Colonic mucosa (tissue), 4 donors: ENCODE results near the gene PXDC1. TPM values are rescaled to one million over a fixed set of nuclear protein-coding genes. Genes with fewer than 3 reads are reported as not detected.

Experiments used
- DNase-seq: peaks from one replicate; pipeline ENCODE4 v3.0.0-alpha.2; 2020
- H3K27ac ChIP-seq: fragments of 200-600 bp; one replicate; pipeline ENCODE4 v1.8.0; 2021
- H3K27me3 ChIP-seq: fragments of 200-600 bp; one replicate; pipeline ENCODE4 v1.8.0; 2021
- H3K36me3 ChIP-seq: fragments of 200-600 bp; one replicate; pipeline ENCODE4 v1.8.0; 2021
- H3K4me1 ChIP-seq: fragments of 200-600 bp; one replicate; pipeline ENCODE4 v1.8.0; 2021; ENCODE audit warnings: mild to moderate bottlenecking
- H3K4me3 ChIP-seq: fragments of 200-600 bp; one replicate; pipeline ENCODE4 v1.8.0; 2021
- H3K9ac ChIP-seq, 2 donors: one replicate each; pipeline ENCODE4 v1.7.0; 2013; ENCODE audit warnings: control low read depth in 2 of 2, low read depth in 2 of 2, low read length in 2 of 2
- H3K9me3 ChIP-seq: fragments of 200-600 bp; one replicate; pipeline ENCODE4 v1.8.0; 2021
- intact Hi-C: fragments of 100-400 bp; cut with DNase I; formaldehyde crosslinking; loops from one replicate; pipeline ENCODE4 v1.14.1; 2022
- total RNA-seq, 2 donors: library from RNA; stranded (reverse); fragmentation: NEBNext Ultra II Directional in 1 of 2; extraction: Animal tissue kit (Norgen Biotek cat#: 25700) in 1 of 2; gene quantifications; one replicate each; pipeline ENCODE4 v1.2.1, GENCODE V29; 2021
- TF ChIP-seq, protein P1 (sequence below): fragments of 200-600 bp; IDR thresholded peaks from one replicate; pipeline ENCODE4 v1.8.0; 2022; ENCODE audit warnings: antibody characterized with exemption, mild to moderate bottlenecking
- donor health status: healthy.
- donor health status: DM: no; HTN: no; CAD: no.
- donor health status: DM: no; HTN: no; CAD: no.

Gene PXDC1
- total RNA-seq, 2 donors from 2014 or later: 1.7 to 8.8 TPM

DNA sequence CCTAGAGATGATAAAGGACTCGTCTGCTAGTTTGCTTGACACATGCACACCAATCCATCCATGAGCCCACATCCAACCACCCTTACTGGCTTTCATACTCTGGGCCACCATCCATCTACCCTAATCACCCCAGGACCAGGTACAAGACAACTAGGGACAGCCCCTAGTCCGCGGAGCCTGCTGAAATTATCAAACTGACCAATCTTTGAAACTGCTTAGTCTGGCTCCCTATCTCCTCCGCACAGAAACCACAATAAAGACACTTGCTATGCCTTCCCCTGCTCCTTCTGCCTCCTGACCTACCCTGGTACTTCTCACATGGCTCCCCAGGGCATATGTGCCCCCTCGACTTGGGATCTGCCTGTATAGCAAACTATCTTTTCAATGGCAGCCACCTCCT lies 33.1 kb downstream of the PXDC1 start:
- no peaks in the 10 kb centered on the region for H3K4me1 ChIP-seq
- H3K27ac ChIP-seq: no peak overlapping the region
- intact Hi-C loops: no loop called here
- H3K9me3 ChIP-seq: no peaks in the 10 kb centered on the region
- H3K36me3 ChIP-seq: no peaks in the 10 kb centered on the region
- no peaks in the 10 kb centered on the region for H3K27me3 ChIP-seq
- DNase-seq: no peak
- H3K9ac ChIP-seq: no peak overlapping the region
- H3K4me3 ChIP-seq: no peak overlapping the region
- TF ChIP-seq, protein P1, sequence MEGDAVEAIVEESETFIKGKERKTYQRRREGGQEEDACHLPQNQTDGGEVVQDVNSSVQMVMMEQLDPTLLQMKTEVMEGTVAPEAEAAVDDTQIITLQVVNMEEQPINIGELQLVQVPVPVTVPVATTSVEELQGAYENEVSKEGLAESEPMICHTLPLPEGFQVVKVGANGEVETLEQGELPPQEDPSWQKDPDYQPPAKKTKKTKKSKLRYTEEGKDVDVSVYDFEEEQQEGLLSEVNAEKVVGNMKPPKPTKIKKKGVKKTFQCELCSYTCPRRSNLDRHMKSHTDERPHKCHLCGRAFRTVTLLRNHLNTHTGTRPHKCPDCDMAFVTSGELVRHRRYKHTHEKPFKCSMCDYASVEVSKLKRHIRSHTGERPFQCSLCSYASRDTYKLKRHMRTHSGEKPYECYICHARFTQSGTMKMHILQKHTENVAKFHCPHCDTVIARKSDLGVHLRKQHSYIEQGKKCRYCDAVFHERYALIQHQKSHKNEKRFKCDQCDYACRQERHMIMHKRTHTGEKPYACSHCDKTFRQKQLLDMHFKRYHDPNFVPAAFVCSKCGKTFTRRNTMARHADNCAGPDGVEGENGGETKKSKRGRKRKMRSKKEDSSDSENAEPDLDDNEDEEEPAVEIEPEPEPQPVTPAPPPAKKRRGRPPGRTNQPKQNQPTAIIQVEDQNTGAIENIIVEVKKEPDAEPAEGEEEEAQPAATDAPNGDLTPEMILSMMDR: no peak

DNA sequence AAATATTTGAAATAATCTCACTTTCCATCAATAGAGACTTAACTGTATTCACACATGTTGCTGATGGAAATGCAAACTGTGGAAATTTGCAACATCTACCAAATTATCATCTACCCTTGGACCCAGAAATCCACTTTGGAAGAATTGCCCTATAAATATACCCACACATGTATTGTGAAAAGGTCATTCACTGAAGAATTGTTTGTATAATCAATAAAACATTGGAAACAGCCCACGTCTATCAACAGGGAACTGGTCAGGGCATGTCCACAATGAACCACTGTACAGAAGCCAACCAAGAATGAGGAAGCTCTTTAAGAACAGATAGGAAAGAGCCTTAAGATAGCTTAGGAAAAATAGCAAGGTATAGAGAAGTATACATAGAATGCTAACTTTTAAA lies 36.2 kb downstream of the PXDC1 start:
- Histone ChIP-seq H3K4me1 (no peaks in the 10 kb centered on the region), H3K27me3 (no peaks in the 10 kb centered on the region), H3K9ac (no peak overlapping the region), H3K36me3 (no peaks in the 10 kb centered on the region), H3K9me3 (no peaks in the 10 kb centered on the region), H3K27ac (no peak overlapping the region), H3K4me3 (no peak overlapping the region)
- no peak for DNase-seq
- TF ChIP-seq, protein P1: no peak
- intact Hi-C loops: no loop called here

DNA sequence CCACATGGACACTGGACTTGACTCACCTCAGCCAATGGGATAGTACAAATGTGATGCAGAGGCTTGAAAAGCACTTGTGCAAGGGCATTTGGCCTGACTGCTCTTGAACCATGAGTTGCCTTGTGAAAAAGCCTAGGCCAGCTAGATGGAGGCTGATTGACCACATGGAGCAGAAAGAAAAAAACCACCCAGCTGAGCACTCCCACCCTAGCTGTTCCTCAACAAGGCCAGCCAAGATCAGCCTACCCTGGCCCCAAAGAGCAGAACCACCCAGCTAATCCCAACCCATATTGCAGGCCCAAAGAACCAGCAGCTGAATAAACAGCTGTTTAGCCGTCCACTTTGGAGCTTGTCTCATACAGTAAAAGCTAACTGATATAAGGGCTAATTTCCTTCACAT lies 36.7 kb downstream of the PXDC1 start:
- H3K27ac ChIP-seq: no peak overlapping the region
- no peaks in the 10 kb centered on the region for H3K9me3 ChIP-seq
- no peaks in the 10 kb centered on the region for H3K4me1 ChIP-seq
- intact Hi-C loops: no loop called here
- no peak overlapping the region for H3K4me3 ChIP-seq
- no peaks in the 10 kb centered on the region for H3K27me3 ChIP-seq
- no peak for DNase-seq
- no peak overlapping the region for H3K9ac ChIP-seq
- H3K36me3 ChIP-seq: no peaks in the 10 kb centered on the region
- TF ChIP-seq, protein P1: no peak

DNA sequence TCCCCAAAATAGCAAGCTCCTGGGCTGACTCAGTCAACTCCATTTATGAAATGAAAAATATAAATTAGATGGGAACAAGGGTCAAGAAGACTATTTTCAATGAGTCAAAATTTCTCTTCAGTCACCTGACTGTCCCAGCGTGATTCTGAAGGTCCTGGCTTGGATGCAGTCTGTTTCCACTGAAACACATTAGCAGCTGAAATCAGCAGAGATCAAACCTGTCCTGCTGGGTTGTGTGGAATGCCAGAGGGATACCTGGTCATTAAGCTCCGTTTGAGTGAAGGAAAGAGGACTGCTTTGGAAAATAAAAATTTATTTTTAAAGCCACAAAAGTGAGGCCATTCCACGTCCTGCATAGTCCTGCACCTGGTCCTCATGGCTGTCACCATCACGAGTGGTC lies 37.4 kb downstream of the PXDC1 start:
- TF ChIP-seq, protein P1: no peak
- Histone ChIP-seq H3K36me3 (no peaks in the 10 kb centered on the region), H3K27ac (no peak overlapping the region), H3K27me3 (no peaks in the 10 kb centered on the region), H3K4me1 (no peaks in the 10 kb centered on the region), H3K9ac (no peak overlapping the region), H3K4me3 (no peak overlapping the region), H3K9me3 (no peaks in the 10 kb centered on the region)
- no peak for DNase-seq
- intact Hi-C loops: no loop called here

DNA sequence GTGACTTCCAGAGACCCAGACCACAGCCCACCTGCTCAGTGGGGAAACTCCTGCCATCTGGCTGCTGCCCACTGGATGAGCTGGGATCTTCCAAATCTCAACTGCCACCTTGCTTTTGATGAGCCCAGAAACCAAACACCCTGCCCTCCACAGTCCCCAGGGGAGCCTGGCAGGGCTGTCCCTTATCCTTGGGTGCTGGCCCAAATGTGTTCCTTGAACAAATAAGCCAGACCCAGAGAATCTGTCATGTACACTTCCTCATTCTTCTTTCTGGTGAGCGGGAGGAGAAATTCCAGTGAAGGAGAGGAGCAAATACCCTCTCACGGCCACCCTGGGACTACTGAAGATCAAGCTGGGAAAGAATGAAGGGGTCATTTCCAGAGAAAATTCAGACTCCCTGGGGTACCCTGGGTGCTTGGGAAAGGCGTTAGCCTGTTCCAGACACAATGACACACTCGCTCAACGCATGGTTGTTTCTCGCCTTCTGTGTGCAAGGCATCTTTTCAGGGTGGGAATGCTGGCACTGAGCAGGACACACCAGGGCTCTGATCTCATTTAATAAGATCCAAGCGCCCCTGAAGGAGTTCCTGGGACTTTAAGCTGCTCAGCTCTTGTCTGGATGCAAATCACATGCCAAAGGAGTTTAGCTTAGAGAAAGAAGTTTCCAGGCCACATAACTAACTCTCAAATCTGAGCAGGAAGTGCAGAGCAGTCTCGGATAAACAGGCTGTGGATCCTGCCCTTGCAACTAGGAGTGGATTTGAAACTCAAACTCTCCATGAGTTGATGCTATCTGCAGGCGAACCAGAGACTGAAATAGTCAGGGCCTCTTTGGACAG lies 38.5 kb downstream of the PXDC1 start:
- Histone ChIP-seq H3K9me3 (no peaks in the 10 kb centered on the region), H3K36me3 (no peaks in the 10 kb centered on the region), H3K4me3 (no peak overlapping the region), H3K4me1 (no peaks in the 10 kb centered on the region), H3K27ac (no peak overlapping the region), H3K27me3 (no peaks in the 10 kb centered on the region), H3K9ac (no peak overlapping the region)
- TF ChIP-seq, protein P1: no peak
- intact Hi-C loops: no loop called here
- DNase-seq: no peak
